HepG2 (cell line): ENCODE data around the gene BRMS1. TPM values are rescaled to one million over a fixed set of nuclear protein-coding genes. Genes with fewer than 3 reads are reported as not detected.

Experiments used
- AHR ChIP-seq: IDR thresholded peaks from 2 replicates; pipeline ENCODE4 v1.6.1; 2018; ENCODE audit warnings: missing genetic modification reagents, missing compliant biosample characterization
- ATF2 ChIP-seq: sonication (generic); formaldehyde crosslinking; IDR thresholded peaks from 2 replicates; pipeline ENCODE4 v1.4.0; 2020; ENCODE audit warnings: missing genetic modification reagents
- GPN1 ChIP-seq: sonication (generic); formaldehyde crosslinking; IDR thresholded peaks from 2 replicates; pipeline ENCODE4 v1.5.1; 2020; ENCODE audit warnings: missing genetic modification reagents, borderline replicate concordance
- KLF15 ChIP-seq: sonication (generic); formaldehyde crosslinking; IDR thresholded peaks from 2 replicates; pipeline ENCODE4 v1.8.1; 2023; ENCODE audit warnings: borderline replicate concordance, mild to moderate bottlenecking, inconsistent platforms, missing genetic modification reagents, mixed read lengths
- KMT2B ChIP-seq: IDR thresholded peaks from 2 replicates; pipeline ENCODE4 v1.6.1; 2016; ENCODE audit warnings: missing genetic modification reagents, missing compliant biosample characterization
- MTF2 ChIP-seq: sonication (generic); formaldehyde crosslinking; IDR thresholded peaks from 2 replicates; pipeline ENCODE4 v1.5.0; 2020; ENCODE audit warnings: missing genetic modification reagents, borderline replicate concordance
- NONO ChIP-seq, 2 experiments: fragments of 450-650 bp in 1 of 2; sonication (generic) in 1 of 2; formaldehyde crosslinking in 1 of 2; IDR thresholded peaks in 1 of 2; conservative IDR thresholded peaks in 1 of 2; 2 replicates each; pipeline versions ENCODE4 v1.6.1 to v1.8.0; 2017 to 2022; ENCODE audit warnings: mild to moderate bottlenecking in 1 of 2, missing genetic modification reagents in 1 of 2, moderate library complexity in 1 of 2
- RAD51 ChIP-seq: fragments of 450-650 bp; IDR thresholded peaks from 2 replicates; pipeline ENCODE4 v1.6.1; 2016; ENCODE audit warnings: borderline replicate concordance
- RXRB ChIP-seq: IDR thresholded peaks from 2 replicates; pipeline ENCODE4 v1.6.1; 2016; ENCODE audit warnings: borderline replicate concordance, missing genetic modification reagents, missing compliant biosample characterization
- SAFB2 ChIP-seq: sonication (generic); formaldehyde crosslinking; IDR thresholded peaks from 2 replicates; pipeline ENCODE4 v1.5.1; 2020; ENCODE audit warnings: missing genetic modification reagents, low read depth, mild to moderate bottlenecking, borderline replicate concordance
- SMAD1 ChIP-seq: sonication (generic); formaldehyde crosslinking; IDR thresholded peaks from 2 replicates; pipeline ENCODE4 v1.4.0; 2020; ENCODE audit warnings: missing genetic modification reagents, low read depth, mild to moderate bottlenecking, borderline replicate concordance
- ZGPAT ChIP-seq: IDR thresholded peaks from 2 replicates; pipeline ENCODE4 v1.6.1; 2016; ENCODE audit warnings: mild to moderate bottlenecking
- ZNF331 ChIP-seq: sonication (generic); formaldehyde crosslinking; IDR thresholded peaks from 2 replicates; pipeline ENCODE4 v1.4.0; 2020; ENCODE audit warnings: missing genetic modification reagents
- ZNF598 ChIP-seq: sonication (generic); formaldehyde crosslinking; IDR thresholded peaks from 2 replicates; pipeline ENCODE4 v1.5.1; 2020; ENCODE audit warnings: mild to moderate bottlenecking, missing genetic modification reagents, borderline replicate concordance
- ZNF646 ChIP-seq: sonication (generic); formaldehyde crosslinking; IDR thresholded peaks from 2 replicates; pipeline ENCODE4 v1.9.0; 2021; ENCODE audit warnings: mild to moderate bottlenecking, missing genetic modification reagents
- ZNF841 ChIP-seq: sonication (generic); formaldehyde crosslinking; IDR thresholded peaks from 2 replicates; pipeline ENCODE4 v1.8.1; 2023; ENCODE audit warnings: missing genetic modification reagents, borderline replicate concordance
- polyA plus RNA-seq, 8 experiments: library from polyadenylated mRNA; depleted of rRNA in 3 of 8; stranded (reverse) in 7 of 8; unstranded in 1 of 8; fragments of >200 nt; fragmentation: Illumina TruSeq in 4 of 8; extraction: Trizol in 4 of 8; gene quantifications; 2 replicates each; pipeline versions ENCODE4 v1.2.1 to v1.2.3, GENCODE V29; 2011 to 2016; ENCODE audit warnings: low read depth in 4 of 8, missing spikeins in 1 of 8, mixed read lengths in 1 of 8; ENCODE audit not compliant: insufficient read depth in 1 of 8
- total RNA-seq, 5 experiments: library from RNA; depleted of rRNA; stranded (reverse); fragments of >200 nt; fragmentation: Illumina TruSeq; extraction: Trizol; gene quantifications; 2 replicates each; pipeline ENCODE4 v1.2.3, GENCODE V29; 2016; ENCODE audit warnings: low read depth in 1 of 5
- TF ChIP-seq, protein P1 (sequence below): sonication (generic); formaldehyde crosslinking; IDR thresholded peaks from 2 replicates; pipeline ENCODE4 v1.4.0; 2020; ENCODE audit warnings: missing genetic modification reagents

BRMS1 gene
- total and polyA plus RNA-seq, 2 of the 13 experiments (the other 11 are each of a cell fraction or from before 2014, with no cell fraction given), result 15.8 to 55.7 TPM

DNA sequence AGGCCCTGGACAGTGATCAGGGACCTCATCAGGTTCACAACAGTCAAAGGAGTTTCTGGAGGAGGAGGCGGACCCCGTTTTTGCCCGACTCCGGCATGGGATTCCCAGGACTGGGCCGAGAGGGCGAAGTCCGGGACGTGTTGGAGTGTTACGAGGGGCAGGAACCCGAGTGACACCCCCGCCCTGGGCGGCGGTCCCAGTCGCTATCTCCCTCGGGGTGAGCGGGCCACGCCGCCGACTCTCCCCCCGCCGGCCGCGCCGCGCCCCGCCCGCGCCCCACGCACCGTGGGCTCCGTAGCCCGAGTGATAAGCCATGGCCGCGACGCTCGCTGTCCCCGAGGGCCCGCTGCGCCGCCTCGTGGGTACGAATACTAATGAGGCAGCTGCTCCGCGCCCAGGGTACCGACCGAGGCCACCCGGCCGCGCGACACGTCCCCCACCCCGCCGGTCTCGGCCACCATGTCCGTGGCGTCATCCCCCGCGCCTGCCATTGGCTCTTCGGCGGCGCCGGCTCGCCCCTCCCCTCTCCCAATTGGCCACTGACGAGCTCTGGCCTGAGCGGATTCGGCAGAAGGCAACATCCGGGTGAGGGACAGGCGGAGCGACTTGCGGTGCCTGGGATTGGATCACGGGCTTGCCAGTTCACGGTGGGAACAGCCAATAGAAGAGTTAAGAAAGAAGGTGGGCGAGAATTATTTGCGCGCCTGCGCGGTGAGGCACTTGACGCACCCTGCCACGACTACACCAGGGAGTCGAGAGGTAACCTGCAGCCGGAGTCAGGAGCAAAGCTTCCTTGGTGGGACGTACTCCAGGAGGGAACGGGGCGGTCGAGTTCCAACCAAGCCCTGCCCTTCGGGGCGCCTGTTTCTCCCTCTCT, 56.0 kb downstream of the BRMS1 start, which contains the start of gene YIF1A (continued):
- TF ChIP-seq SAFB2 (no peak; the same call in 1 of the 2 replicates), KLF15 (CRISPR knock-in tag) (no peak), AHR (CRISPR knock-in tag) (peak; percentile 77), KMT2B (CRISPR knock-in tag) (peak; percentile 35; the same call in 1 of the 2 replicates), SMAD1 (CRISPR knock-in tag) (no peak), MTF2 (no peak), ZGPAT (CRISPR knock-in tag) (peak; percentile 76), ZNF598 (CRISPR knock-in tag) (no peak), ZNF841 (CRISPR knock-in tag) (no peak), ZNF646 (CRISPR knock-in tag) (no peak), ATF2 (peak; percentile 100), GPN1 (CRISPR knock-in tag) (no peak), RAD51 (no peak), NONO (IDR thresholded peaks at IDR 0.05) (no peak), NONO (CRISPR knock-in tag; conservative IDR thresholded peaks at IDR 0.05) (peak; percentile 14), RXRB (CRISPR knock-in tag) (no peak), ZNF331 (no peak; the same call in 1 of the 2 replicates)
- TF ChIP-seq, protein P1, sequence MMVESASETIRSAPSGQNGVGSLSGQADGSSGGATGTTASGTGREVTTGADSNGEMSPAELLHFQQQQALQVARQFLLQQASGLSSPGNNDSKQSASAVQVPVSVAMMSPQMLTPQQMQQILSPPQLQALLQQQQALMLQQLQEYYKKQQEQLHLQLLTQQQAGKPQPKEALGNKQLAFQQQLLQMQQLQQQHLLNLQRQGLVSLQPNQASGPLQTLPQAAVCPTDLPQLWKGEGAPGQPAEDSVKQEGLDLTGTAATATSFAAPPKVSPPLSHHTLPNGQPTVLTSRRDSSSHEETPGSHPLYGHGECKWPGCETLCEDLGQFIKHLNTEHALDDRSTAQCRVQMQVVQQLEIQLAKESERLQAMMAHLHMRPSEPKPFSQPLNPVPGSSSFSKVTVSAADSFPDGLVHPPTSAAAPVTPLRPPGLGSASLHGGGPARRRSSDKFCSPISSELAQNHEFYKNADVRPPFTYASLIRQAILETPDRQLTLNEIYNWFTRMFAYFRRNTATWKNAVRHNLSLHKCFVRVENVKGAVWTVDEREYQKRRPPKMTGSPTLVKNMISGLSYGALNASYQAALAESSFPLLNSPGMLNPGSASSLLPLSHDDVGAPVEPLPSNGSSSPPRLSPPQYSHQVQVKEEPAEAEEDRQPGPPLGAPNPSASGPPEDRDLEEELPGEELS (CRISPR knock-in tag), result no peak
